ENCODE measurements around the gene CRYL1. TPM values are rescaled to one million over a fixed set of nuclear protein-coding genes. Genes with fewer than 3 reads are reported as not detected.

CRYL1 gene, protein sequence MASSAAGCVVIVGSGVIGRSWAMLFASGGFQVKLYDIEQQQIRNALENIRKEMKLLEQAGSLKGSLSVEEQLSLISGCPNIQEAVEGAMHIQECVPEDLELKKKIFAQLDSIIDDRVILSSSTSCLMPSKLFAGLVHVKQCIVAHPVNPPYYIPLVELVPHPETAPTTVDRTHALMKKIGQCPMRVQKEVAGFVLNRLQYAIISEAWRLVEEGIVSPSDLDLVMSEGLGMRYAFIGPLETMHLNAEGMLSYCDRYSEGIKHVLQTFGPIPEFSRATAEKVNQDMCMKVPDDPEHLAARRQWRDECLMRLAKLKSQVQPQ
- 36.8 and 40.7 TPM in 2 replicates for total RNA-seq

DNA sequence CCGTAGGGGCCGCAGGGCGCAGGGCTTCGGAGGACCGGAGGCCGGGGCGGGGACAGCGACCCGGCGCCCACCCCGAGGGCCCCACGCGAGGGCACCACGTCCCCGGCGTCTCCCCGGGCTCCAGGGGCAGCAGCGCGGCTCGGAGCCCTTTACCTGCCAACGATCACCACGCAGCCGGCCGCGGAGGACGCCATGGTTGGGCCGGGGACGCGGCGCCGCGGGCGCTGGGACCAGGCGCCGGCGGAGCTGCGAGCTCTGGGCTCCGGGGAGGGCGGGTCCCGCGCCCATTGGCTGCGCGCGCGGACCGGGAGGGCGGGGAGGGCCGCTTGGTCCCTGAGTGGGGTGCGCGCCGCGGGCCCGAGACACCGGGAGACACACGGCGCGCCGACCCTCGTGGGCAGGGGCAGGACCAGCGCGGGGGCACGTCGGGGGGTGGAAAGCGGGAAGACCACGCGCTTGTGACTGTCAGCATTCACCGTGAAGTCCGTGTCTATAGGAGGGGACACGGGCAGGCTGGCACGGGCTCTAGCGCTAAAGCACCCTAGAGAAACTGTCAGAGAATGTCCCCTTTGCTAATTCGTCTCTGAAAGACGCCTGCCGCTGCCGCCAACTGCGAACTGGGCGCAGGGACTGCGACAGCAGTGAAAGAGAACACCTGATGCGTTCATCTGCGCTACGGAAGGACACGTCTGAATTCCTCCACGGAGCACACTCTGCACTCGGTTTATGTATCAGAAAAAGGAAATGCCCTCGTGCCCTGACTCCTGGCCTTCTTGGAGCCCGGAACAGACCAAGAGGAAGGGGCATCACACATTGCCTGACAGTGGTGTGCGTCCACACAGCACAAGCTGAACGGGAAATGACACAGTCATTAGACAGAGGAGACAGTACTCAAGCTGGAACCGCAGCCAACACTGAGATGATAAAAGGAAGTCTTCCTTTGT is at the start of gene CRYL1:
TSS of gene CRYL1 (minus strand) at position 257 of the 944 bp plus-strand sequence. CDS start at position 194, 63 bp downstream.
- peak; percentile 49 to 89 for DNase-seq (ENCODE audit: low read depth in 2 of 2)

DNA sequence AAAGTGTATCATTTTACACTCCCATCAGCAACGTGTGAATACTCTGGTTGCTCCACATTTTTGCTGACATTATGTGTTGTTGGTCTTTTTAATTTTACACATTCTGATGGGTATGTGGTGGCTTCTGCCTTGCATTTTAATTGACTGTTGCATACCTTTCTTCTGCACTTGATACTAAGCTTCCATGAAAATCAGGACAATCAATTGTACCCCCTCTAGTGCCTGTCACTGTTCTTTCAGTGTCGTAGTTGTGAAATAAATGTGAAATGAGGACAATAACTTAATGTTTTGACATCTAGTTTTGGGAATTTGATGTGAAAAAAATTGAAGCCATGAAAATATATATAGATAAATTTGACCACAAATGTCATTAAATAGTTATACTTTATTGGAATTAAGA is 48.0 kb upstream of the CRYL1 start:
- no peak for DNase-seq (ENCODE audit: low read depth in 2 of 2)

DNA sequence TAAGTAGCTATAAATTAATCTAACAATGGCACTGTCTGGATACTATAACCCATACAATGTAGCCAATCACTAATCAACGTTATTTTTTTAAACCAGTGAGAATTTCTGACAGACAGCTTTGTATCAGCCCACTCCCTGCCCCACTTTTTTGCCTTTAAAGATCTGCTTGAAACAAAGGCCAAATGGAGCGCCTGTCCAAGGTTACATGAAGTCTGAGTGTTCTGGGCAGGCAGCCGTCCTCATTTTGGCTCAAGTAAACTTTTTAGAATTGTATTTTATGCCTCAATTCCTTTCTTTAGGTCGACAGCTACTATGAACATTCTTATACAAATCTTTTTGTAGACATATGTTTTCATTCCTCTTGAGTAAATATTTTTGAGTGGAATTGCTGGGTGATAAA is 47.5 kb upstream of the CRYL1 start:
- DNase-seq (ENCODE audit: low read depth in 2 of 2): no peak

GRCh38 chr13:20571676-20572075 is 46.0 kb upstream of the CRYL1 start:
- DNase-seq (ENCODE audit: low read depth in 2 of 2): no peak

DNA sequence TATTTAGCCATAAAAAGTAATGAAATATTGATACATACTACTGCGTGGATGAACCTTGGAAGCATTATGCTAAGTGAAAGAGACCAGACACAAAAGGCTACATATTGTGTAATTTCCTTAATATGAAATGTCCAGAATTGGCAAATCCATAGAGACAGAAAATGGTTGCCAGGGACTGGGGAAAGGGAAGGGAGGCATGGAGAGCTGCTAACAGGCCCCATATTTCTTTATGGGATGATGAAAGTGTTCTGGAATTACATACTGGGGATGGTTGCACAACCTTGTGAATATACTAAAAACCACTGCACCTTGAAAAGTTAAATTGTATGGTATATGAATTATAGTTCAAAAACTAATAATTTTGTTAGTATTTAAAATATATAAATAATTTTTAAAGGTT is 44.9 kb upstream of the CRYL1 start:
- no peak for DNase-seq (ENCODE audit: low read depth in 2 of 2)

DNA sequence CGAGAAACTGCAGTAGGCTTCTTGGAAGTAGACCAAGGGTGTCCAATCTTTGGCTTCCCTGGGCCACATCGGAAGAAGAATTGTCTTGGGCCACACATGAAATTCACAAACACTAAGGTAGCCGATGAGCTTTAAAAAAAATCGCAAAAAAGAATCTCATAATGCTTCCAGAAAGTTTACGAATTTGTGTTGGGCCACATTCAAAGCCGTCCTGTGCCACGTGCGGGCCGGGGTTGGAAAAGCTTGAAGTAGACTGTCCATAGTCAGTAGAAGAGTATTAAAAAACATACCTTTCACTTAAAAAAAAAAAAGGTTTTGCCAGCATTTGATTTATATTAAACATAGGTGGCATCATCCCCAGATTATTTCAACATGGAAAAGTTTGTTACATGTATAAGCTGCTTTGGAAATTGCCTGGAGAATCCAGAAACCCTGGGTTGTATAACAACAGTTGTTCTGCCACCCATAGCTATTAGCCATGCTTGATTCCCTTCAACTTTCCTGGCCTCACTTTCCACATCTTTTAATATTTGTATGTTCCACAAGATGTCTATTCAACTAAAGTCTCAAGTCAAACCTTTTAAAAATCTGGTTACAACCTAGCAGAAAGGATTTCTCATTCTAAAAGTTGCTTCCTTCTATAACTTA is 42.3 kb upstream of the CRYL1 start:
- DNase-seq (ENCODE audit: low read depth in 2 of 2): no peak

GRCh38 chr13:20566898-20567874 is 41.5 kb upstream of the CRYL1 start, which contains the start of gene IFT88:
Gene IFT88 (plus strand): TSS chr13:20567157. CDS start chr13:20574386, 7,229 bp downstream.
- DNase-seq (ENCODE audit: low read depth in 2 of 2): peak; percentile 60 to 91

DNA sequence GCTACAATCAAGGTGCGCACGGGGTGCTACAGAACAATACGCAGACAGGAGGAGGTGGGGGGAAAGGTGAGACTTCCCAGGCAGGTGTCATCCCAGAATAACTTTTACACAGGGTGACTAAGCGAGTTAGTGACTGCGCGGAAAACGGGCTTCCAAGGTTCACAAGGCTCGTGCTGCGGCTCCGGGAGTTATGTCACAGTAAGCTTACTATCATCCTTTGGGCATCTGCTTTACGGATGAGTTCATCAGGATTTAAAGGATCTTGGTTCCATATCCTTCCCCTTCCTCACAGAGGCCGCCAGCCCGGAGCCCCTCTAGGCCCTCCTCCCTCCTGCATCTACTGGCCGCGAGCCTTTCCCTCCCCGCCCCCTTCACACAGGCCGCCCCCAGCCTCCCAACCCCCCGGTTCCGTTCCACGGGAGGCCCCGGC is 40.8 kb upstream of the CRYL1 start:
- peak; percentile 55 to 74 for DNase-seq (ENCODE audit: low read depth in 2 of 2)

GRCh38 chr13:20565115-20565736 is 39.6 kb upstream of the CRYL1 start:
- DNase-seq (ENCODE audit: low read depth in 2 of 2): no peak

GRCh38 chr13:20561741-20562140 is 36.1 kb upstream of the CRYL1 start:
- DNase-seq (ENCODE audit: low read depth in 2 of 2): no peak

DNA sequence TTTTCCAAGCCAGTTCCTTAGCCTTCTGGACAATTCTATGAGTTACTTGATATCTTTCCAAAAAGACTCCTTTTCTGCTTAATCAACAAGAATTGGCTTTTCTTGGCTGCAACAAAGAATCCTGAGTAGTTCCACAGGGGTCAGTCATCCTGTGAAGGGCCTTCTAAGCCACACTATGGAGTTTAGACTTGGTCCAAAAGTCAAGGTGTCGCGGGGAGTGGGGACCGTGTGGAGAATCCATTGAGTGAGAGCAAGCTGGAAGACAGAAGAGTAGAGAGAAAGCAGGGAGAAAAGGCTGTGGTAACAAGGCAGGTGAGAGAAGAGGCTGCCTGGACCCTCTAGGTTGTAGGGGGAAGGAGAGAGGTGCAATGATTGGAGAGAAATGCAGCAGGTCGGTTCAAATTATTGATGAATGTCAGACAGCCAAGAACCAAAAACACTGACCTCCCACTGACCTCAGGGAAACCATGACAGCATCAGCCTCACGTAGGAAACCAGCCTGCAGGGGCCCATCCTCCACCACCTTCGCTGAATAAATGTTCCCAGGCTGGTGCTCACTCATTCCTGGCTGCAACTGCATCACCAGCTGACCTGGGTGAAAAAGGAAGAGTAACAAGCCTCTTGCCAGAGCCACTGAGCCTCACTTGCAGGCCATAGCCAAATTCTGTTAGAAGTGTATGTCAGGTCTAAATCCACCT is 34.2 kb upstream of the CRYL1 start:
- no peak for DNase-seq (ENCODE audit: low read depth in 2 of 2)

DNA sequence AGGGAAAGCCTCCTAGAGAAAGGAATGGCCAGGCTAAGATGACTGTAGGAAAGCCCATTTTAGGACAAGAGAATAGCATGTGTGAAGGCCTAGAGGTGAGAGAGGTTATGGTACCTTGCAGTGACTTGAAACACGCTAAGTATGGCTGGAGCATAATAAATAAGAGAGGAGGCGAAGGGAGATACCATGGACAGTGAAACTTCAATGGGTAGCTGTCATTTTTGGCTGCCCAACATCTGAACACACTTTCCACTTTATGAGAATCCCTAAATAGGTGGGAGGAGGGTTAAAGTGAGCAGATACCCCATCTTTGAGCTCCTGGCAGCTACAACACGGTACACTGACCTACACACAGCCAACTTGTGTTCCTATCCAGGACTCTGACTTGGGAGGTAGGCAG is 33.3 kb upstream of the CRYL1 start:
- DNase-seq (ENCODE audit: low read depth in 2 of 2): no peak

DNA sequence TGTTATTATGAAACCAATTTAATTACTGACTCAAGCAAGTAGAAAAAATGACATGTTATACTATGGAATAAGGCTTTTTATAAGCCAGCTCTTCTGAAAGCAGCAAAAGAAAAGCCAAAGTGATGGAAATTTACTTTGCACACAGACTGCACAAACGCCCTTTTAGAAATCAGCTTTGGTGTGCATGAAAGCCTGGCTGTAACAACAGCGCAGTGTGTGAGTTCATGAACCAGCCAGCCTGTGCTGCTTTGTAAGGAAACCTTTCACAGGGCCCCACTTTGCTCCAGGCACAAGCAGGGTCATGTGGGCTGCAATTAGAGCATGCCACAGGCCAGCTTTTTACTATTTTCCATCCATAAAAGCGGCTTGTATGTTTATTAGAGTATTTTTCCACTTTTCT is 27.7 kb upstream of the CRYL1 start:
- no peak for DNase-seq (ENCODE audit: low read depth in 2 of 2)

DNA sequence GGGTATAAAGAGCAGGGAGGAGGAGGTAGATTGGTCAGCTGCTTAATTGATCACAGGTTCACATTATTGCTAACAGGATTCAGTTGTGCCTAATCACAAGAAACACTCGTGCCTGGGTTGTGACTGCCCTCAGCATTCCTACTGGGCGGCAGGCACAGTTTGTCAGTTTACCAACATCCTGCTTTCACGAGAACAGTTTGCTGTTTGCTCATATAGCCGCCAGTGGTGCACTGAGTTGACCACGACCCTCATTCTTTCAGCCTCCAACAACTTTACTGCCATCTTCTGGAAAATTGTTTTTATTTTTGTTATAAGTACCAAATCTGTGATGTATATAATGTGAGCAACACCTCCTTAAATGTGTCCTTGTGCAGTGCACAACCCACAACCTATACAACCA is 25.1 kb upstream of the CRYL1 start:
- DNase-seq (ENCODE audit: low read depth in 2 of 2): peak in 1 of 2 donors; percentile 10

- DNase-seq (ENCODE audit: low read depth in 2 of 2): no peak
These were observed 21.8 kb upstream of the CRYL1 start for GRCh38 chr13:20547479-20547908.

GRCh38 chr13:20546556-20546955 is 20.9 kb upstream of the CRYL1 start:
- no peak for DNase-seq (ENCODE audit: low read depth in 2 of 2)

GRCh38 chr13:20544201-20544923 is 18.7 kb upstream of the CRYL1 start:
- no peak for DNase-seq (ENCODE audit: low read depth in 2 of 2)

- DNase-seq (ENCODE audit: low read depth in 2 of 2): no peak
These were observed 11.3 kb upstream of the CRYL1 start for GRCh38 chr13:20536992-20537391.

All from dermis microvascular lymphatic vessel endothelial cell (primary cell).